ENCODE data around the gene NOTO.

DNA sequence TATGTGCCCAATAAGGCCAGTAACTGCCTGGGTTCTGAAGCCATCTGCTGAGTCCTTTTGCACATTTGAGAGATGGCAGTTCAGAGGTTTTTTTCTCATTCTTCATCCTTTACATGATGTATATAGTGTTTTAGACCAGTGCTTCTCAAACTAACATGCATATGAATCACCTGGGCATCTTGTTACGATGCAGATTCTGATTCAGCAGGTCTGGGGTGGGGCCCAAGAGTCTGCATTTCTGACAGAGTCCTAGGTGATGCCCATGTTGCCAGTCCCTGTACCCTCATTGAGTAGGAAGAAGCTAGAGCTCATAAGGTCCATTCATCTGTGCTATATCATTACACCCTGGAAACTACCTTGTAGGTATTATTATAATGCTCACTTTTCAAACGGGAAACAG, 15.5 kb downstream of the NOTO start:
- TF ChIP-seq, protein P1, sequence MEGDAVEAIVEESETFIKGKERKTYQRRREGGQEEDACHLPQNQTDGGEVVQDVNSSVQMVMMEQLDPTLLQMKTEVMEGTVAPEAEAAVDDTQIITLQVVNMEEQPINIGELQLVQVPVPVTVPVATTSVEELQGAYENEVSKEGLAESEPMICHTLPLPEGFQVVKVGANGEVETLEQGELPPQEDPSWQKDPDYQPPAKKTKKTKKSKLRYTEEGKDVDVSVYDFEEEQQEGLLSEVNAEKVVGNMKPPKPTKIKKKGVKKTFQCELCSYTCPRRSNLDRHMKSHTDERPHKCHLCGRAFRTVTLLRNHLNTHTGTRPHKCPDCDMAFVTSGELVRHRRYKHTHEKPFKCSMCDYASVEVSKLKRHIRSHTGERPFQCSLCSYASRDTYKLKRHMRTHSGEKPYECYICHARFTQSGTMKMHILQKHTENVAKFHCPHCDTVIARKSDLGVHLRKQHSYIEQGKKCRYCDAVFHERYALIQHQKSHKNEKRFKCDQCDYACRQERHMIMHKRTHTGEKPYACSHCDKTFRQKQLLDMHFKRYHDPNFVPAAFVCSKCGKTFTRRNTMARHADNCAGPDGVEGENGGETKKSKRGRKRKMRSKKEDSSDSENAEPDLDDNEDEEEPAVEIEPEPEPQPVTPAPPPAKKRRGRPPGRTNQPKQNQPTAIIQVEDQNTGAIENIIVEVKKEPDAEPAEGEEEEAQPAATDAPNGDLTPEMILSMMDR (IDR thresholded peaks at IDR 0.05), result no peak
- TF ChIP-seq POLR2A (IDR thresholded peaks at IDR 0.05), result no peak

All from adrenal gland (tissue), 5 donors.